ENCODE results near the gene ICA1L.
"Not testable (repeated sequence)": the region's sequence is repeated elsewhere in the genome, so short reads cannot be mapped to it uniquely, and the experiment has no call there.

The ICA1L gene

DNA sequence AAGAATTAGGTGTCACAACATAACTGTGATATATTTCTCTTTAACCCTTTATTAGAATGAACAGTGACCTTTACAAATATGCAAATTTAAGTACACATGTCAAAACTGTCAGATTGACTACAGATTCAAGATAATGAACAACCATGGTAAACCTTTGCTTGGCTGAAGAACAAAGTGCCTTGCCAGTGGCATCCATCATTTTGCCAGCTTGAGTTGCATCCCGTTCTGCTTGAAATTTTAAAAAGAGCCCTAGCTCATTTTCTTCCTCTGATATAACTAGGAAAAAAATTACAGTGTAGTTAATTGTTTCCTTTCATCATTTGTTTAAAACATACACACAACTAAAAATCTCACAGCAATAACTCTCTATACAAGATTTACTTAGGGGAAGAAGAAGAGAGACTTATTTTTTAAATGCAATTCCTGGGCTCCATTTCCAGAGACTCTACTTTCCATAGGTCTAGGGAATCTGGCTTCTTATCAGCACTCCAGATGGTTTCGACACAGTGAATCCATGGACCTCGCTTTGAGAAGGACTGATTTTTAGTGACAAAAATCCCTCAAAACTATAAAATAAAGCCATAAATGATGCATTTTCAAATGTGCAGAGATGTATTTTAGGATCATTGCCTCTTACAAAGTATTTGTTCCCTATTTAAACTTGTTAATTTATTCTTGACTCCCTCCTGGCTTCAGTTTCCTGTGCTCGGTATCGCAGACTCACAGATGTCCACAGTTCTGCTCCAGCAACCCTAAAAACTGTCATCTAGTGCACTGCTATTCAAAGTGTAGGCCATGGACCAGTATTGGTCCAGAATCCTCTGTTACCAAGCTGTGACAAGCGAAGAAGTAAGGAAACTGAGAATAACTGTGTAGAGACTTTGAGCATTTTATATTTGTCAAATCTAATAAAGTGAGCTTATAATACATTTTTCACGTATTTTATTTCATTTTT lies 50.1 kb downstream of the ICA1L start:
- H3K4me3 ChIP-seq (ENCODE audit: low read length) = no peak overlapping the region
- TF ChIP-seq ZNF274 (IDR thresholded peaks at IDR 0.05; ENCODE audit: low read depth, low read length) = no peak

DNA sequence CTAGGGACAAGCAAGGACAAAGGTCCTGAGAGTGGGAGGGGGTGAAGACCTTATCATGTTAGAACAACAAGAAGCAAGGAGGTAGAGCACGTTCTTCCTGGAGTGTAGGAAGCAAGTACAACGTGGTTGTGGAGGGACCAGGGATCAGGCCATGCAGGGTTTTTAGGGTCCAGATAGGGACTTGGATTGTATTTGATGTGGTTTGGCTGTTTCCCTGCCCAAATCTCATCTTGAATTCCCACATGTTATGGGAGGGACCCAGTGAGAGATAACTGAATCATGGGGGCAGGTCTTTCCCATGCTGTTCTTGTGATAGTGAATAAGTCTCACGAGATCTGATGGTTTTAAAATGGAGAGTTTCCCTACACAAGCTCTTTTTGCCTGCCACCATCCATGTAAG lies 53.2 kb downstream of the ICA1L start:
- TF ChIP-seq ZNF274 (IDR thresholded peaks at IDR 0.05; ENCODE audit: low read depth, low read length) = no peak

DNA sequence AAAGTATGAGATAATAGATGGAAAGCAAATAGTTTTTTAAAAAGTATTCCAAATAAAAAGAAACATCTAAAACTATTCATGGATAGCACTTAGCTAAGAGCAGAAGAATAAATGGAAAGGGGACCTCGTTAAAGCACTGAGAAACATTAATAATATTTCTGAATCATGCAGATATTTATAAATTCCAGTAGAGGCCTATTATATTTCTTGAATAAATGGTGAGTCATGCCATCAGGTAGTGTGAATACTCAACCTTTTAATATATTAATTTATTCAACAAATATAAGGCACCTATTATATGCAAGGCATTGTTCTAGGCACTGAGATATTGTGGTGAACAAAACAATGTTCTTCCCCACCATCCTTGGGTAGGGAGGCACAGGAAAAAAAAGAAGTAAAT lies 53.8 kb downstream of the ICA1L start:
- TF ChIP-seq ZNF274 (IDR thresholded peaks at IDR 0.05; ENCODE audit: low read depth, low read length) = no peak
- no peak overlapping the region for H3K4me3 ChIP-seq (ENCODE audit: low read length)

More for the DNA sequence above, 53.2 kb downstream of the ICA1L start:
- H3K4me3 ChIP-seq (ENCODE audit: low read length) = no peak overlapping the region

DNA sequence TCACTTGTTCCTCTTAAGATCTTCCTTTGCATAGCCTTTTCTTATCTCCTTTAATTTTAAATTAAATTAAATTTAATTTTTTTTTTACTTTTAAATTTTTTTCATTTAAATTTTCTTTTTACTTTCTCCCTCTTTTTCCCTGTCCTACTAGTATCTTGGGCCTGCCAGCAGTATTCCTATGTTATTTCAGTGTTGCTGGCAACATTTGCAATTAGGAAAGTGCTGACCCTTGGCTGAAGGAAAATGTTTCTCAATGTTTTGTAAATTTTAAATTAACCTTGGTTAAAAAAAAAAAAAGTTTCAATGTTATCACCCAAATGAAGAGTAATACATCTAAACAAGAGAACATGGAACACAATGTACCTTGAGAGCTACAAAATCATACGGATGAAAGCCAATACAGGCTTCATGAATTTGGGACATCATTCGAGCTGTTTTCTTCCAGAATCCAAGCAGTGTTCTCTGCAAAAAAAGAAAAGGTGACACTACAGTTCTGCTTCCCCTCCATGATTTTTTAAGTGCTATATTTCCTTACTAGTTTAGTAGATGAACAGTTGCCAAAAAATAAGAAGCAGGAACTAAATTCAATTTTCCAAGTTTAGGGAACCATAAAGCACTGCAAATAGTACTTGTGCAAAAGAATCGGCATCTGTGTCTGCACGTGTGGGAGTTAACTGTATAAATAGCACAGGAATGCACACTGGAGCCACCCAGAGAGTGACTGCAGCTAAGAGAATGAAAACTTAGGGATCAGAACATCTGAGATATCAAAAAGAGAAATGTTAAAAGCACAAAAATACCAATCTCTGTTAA lies 55.8 kb downstream of the ICA1L start:
- no peak for TF ChIP-seq ZNF274 (IDR thresholded peaks at IDR 0.05; ENCODE audit: low read depth, low read length)
- no peak overlapping the region for H3K4me3 ChIP-seq (ENCODE audit: low read length)

DNA sequence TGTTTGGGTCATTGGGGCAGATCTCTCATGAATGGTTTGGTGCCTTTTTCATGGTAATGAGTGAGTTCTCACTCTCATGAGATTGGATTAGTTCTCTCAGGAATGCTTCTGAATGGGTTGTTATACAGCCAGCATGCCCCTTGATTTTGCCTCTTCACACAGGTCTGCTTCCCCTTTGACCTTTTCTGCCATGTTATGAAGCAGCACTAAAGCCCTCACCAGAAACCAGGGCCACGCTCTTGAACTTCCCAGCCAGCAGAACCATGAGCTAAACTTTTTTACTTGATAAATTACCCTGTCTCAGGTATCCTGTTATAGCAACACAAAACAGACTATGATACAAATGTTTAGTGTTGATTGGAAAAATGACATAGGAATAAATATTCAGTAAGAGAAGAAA lies 57.3 kb downstream of the ICA1L start:
- TF ChIP-seq ZNF274 (IDR thresholded peaks at IDR 0.05; ENCODE audit: low read depth, low read length) = no peak
- no peak overlapping the region for H3K4me3 ChIP-seq (ENCODE audit: low read length)

DNA sequence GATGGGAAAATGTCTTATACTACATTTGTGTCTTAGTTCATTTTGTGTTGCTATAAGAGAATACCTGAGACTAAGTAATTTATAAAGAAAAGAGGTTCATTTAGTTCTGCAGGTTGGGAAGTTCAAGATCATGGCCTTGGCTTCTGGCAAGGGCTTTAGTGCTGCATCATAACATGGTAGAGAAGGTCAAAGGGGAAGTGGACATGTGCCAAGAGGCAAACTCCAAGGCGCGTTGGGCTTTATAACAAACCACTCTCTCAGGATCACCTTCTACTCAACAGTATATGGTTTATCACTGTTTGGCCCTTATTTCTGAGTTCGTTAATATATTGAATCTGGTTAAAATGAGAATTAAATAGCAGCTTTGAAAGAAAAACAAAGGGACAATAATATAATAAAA lies 58.2 kb downstream of the ICA1L start:
- no peak for TF ChIP-seq ZNF274 (IDR thresholded peaks at IDR 0.05; ENCODE audit: low read depth, low read length)
- H3K4me3 ChIP-seq (ENCODE audit: low read length) = no peak overlapping the region

DNA sequence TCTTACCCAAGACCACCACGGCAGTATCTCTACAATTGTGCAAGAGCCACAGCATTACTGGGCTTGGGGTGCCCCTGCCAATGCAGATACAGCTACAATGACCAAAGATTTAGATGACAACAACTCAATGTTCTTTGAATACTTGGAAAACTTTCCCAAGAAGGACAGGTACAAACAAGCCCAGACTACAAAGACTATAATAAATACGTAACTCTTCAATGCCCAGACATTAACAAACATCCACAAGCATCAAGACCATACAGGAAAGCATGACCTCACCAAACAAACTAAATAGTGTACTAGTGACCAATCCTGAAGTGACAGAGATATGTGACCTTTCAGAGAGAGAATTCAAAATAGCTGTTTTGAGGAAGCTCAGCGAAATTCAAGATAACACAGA lies 62.8 kb downstream of the ICA1L start:
- no peak overlapping the region for H3K4me3 ChIP-seq (ENCODE audit: low read length)

DNA sequence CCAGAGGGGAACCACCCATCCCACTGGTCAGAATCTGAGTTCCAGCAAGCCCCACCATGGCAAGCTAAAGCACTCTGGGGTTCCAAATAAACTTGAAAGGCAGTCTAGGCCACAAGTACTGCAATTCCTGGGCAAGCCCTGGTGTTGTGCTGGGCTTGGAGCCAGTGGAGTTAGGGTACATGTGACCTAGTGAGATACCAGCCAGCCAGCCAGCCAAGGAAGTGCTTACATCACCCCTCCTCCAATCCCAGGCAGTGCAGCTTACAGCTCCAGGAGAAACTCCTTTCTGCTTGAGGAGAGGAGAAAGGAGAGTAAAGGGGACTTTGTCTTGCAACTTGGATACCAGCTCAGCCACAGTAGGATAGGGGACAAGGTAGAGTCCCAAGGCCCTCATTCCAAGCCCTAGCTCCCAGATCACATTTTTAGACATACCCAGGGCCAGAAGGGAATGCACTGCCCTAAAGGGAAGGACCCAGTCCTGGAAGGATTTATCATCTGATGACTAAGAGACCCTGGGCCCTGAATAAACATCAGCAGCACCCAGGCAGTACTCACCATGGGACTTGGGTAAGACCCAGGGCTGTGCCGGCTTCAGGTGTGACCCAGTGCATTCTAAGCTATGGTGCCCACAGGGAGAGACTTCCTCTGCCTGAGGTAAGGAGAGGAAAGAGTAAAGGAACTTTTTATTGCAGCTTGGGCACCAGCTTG lies 64.0 kb downstream of the ICA1L start:
- H3K4me3 ChIP-seq (ENCODE audit: low read length) = not testable (repeated sequence)

More for the DNA sequence above, 62.8 kb downstream of the ICA1L start:
- no peak for TF ChIP-seq ZNF274 (IDR thresholded peaks at IDR 0.05; ENCODE audit: low read depth, low read length)

DNA sequence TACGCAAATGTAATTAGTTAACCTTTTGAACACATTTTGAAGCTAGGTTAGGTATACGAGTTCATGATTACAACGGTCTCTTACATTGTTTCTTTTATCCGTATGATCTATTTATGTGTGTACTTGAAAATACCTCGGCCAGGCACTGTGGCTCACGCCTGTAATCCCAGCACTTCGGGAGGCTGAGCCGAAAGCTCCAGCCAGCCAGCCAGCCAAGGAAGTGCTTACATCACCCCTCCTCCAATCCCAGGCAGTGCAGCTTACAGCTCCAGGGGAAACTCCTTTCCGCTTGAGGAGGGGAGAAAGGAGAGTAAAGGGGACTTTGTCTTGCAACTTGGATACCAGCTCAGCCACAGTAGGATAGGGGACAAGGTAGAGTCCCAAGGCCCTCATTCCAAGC lies 65.7 kb downstream of the ICA1L start:
- not testable (repeated sequence) for H3K4me3 ChIP-seq (ENCODE audit: low read length)

DNA sequence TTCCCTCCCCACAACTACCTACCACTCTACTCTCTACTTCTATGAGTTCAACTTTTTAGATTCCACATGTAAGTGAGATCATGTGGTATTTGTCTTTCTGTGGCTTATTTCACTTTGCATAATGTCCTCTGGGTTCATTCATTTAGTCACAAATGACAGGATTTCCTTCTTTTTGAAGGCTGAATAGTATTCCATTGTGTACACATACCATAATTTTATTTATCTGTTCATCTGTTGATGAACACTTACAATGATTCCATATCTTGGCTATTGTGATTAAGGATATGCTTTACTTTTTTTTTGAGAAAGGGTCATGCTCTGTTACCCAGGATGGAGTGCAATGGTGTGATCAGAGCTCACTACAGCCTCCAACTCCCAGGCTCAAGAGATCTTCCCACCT lies 73.6 kb downstream of the ICA1L start:
- H3K4me3 ChIP-seq (ENCODE audit: low read length) = no peak overlapping the region
- TF ChIP-seq ZNF274 (IDR thresholded peaks at IDR 0.05; ENCODE audit: low read depth, low read length) = no peak

DNA sequence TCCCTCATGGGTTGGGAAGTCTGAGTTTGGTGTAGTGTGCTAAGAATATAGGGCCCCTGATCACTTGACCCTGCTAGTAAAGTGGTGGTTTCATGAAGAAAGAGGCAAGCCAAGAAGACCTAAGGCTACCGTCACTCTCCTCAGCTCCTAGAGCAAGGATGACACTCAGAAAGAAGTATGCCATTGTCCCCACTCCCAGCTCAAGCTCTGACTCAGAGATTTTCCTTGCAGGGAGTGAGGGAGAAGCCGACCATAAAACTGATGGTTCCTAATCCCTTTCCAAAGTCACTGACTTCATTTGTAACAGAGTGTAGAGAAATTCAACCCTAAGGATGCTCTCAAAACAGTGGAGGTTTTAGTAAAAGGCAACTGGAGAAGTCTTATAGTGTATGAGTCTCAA lies 80.9 kb downstream of the ICA1L start:
- no peak overlapping the region for H3K4me3 ChIP-seq (ENCODE audit: low read length)
- no peak for TF ChIP-seq ZNF274 (IDR thresholded peaks at IDR 0.05; ENCODE audit: low read depth, low read length)

DNA sequence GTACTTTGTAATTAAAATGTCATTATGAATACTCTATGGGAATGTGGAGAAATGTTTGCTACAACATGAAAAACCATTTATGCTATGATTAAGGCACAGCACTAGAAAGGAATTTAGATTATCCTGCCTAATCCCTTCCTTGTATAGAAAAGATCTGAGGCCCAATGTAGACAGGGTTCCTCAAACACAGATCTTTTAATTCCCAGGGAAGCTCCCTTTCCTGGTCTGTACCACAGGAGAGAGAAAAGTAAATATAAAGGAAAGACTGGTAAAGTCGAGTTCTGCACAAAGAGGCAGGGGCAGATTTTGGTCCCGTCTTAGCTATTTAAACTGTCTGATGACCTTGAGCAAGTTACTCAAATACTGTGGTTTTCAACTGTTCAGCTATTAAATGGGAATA lies 84.7 kb downstream of the ICA1L start:
- TF ChIP-seq ZNF274 (IDR thresholded peaks at IDR 0.05; ENCODE audit: low read depth, low read length) = no peak
- no peak overlapping the region for H3K4me3 ChIP-seq (ENCODE audit: low read length)

DNA sequence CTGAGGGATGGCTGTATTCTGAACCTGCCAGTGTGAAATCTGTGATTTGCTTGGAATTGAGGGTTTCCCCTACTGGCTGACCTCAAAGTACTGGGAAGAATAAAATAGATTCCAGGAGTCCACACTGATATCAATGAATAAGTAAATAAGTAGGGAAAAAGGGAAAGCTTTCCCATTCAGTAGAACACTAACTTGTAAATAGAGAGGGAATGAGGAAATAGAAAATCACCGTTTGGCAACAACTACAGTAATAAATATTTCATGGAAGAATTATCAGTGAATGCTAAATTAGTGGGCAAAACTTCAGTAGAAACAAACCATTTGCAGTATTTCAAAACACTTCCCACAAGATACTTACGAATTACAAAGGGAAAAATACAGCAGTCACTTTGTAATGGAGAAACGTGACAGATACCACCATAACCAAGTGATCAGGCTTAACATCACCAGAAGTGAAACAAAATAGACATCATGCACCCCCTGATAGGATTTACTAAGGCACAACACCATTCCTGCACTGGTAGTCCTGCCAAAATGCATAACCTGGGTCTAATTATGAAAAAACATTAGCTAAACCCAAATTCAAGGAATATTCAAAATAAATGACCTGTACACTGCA lies 88.5 kb downstream of the ICA1L start:
- H3K4me3 ChIP-seq (ENCODE audit: low read length) = no peak overlapping the region
- TF ChIP-seq ZNF274 (IDR thresholded peaks at IDR 0.05; ENCODE audit: low read depth, low read length) = no peak

DNA sequence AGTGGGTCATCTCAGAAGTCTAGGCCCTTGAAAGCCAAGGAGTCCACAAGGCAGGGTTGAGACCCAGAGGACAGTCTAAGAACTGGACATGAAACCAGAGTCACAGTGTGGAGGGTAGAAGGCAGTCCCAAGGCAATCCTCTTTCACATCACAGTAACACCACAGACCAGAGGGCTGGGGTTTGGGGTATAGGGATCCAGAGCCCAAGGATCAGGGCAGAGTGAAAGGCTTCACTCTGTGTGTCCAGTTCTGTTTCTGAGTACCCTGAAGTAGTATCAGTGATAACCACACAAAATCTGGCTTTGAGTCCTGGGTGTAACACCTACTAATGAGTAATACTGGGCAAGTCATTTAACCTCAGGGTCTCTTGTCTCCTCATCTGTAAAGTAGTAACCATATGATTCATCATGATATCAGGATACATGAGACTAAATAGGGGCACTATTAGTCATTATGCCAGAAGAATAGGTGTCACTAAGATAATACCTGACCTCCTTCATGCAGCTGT lies 91.0 kb downstream of the ICA1L start:
- no peak overlapping the region for H3K4me3 ChIP-seq (ENCODE audit: low read length)
- no peak for TF ChIP-seq ZNF274 (IDR thresholded peaks at IDR 0.05; ENCODE audit: low read depth, low read length)

All from GM08714 (cell line).